ENCODE measurements around the gene TMEM168.

TMEM168 gene

DNA sequence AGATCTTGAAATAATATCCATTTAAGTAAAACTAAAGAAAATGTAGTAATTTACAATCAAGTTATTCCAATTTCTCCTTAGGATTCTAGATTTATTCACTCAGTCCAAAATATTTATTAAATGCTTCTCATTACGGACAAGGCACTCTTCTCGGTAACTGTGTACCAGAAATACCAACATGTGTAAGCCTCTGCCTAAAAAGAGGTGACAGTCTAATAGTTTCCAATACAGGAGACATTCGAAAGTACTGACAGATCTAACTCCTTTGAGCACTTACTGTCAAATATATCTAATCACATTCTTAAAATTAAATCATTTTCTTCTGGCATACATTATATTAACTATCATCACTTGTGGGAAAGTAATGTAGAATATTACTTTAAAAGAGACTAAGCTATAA, 26.9 kb downstream of the TMEM168 start:
- no peak for TF ChIP-seq CTCF (IDR thresholded peaks at IDR 0.05; ENCODE audit: low read length, missing control alignments)
- DNase-seq (ENCODE audit: low read depth), result no peak
- H3K4me3 ChIP-seq (replicated peaks; ENCODE audit: low read depth, low read length), result no peak overlapping the region

DNA sequence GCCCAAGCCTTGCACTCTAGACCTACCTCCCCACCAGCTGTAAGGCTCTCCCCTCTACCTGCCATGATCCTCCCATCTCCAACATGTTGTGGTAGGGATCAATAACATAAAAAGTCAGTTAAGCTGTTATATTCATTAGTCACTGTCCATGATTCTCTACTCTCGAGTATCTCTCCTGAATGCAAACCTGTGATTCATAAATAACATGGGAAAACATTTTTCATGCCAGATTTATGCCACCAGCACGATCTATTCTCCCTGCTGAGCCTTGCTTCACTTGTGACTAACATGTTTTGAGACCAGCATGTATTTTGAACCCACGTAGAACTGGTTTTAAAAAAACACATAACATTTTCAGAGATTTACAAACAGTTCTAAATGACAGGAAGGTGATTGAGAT, 30.3 kb downstream of the TMEM168 start:
- no peak for DNase-seq (ENCODE audit: low read depth)
- no peak for TF ChIP-seq CTCF (IDR thresholded peaks at IDR 0.05; ENCODE audit: low read length, missing control alignments)
- no peak overlapping the region for H3K4me3 ChIP-seq (replicated peaks; ENCODE audit: low read depth, low read length)

DNA sequence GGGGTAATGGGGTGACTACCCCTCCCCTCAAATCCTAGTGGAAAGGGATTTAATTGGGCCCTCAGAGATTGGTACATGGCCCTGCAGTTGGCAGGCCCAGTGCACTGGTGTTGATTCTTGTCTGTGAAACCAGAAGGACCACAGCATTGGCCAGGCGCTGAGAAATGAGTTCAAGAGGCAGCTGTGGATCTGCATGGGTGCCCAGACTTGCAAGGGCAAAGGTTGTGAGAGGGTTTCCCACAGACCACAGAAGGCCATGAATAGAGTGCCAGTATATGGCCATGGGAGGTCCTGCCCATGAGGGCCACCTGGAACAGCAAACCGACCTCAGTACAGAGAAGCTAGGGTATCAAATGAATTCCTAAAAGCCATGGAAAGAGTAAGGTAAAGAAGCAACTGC, 32.9 kb downstream of the TMEM168 start:
- DNase-seq (ENCODE audit: low read depth), result no peak
- no peak overlapping the region for H3K4me3 ChIP-seq (replicated peaks; ENCODE audit: low read depth, low read length)
- TF ChIP-seq CTCF (IDR thresholded peaks at IDR 0.05; ENCODE audit: low read length, missing control alignments), result no peak

- no peak overlapping the region for H3K4me3 ChIP-seq (replicated peaks; ENCODE audit: low read depth, low read length)
- no peak for TF ChIP-seq CTCF (IDR thresholded peaks at IDR 0.05; ENCODE audit: low read length, missing control alignments)
- no peak for DNase-seq (ENCODE audit: low read depth)
These were observed 36.9 kb downstream of the TMEM168 start for GRCh38 chr7:112753298-112753697.

- no peak overlapping the region for H3K4me3 ChIP-seq (replicated peaks; ENCODE audit: low read depth, low read length)
- no peak for TF ChIP-seq CTCF (IDR thresholded peaks at IDR 0.05; ENCODE audit: low read length, missing control alignments)
- peak; percentile 10 for DNase-seq (ENCODE audit: low read depth)
These were observed 37.6 kb downstream of the TMEM168 start for GRCh38 chr7:112752576-112752975.

GRCh38 chr7:112749775-112750174, 40.4 kb downstream of the TMEM168 start:
- no peak overlapping the region for H3K4me3 ChIP-seq (replicated peaks; ENCODE audit: low read depth, low read length)
- TF ChIP-seq CTCF (IDR thresholded peaks at IDR 0.05; ENCODE audit: low read length, missing control alignments), result no peak
- DNase-seq (ENCODE audit: low read depth), result no peak

- TF ChIP-seq CTCF (IDR thresholded peaks at IDR 0.05; ENCODE audit: low read length, missing control alignments), result no peak
- no peak overlapping the region for H3K4me3 ChIP-seq (replicated peaks; ENCODE audit: low read depth, low read length)
- DNase-seq (ENCODE audit: low read depth), result no peak
These were observed 41.8 kb downstream of the TMEM168 start for GRCh38 chr7:112748381-112748780.
